Measurements from ENCODE around the gene MRNIP. TPM values are rescaled to one million over a fixed set of nuclear protein-coding genes. Genes with fewer than 3 reads are reported as not detected.

The MRNIP gene
- total and polyA plus RNA-seq, 10 donors, result 34.9 to 107 (median 49.4) TPM

DNA sequence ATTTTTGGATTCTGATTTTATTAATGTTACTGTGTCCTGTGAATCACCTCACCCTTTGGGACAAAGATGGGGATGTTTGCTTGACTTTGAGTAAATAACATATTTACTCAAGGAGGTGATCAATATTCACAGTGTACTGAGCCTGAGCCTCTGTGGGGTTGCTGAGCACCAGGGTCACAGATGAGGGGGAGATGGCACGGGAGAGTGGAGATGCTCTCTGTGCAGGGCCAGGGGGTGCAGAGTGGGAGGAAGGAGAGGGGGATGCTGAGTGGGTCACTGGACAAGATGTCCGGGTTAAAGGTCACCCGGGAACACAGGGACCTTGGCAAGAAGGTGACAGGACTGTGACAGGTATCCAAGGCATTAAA is 33.9 kb downstream of the MRNIP start:
- peak overlapping the region in 1 of 8 donors; percentile 95 for H3K4me3 ChIP-seq

DNA sequence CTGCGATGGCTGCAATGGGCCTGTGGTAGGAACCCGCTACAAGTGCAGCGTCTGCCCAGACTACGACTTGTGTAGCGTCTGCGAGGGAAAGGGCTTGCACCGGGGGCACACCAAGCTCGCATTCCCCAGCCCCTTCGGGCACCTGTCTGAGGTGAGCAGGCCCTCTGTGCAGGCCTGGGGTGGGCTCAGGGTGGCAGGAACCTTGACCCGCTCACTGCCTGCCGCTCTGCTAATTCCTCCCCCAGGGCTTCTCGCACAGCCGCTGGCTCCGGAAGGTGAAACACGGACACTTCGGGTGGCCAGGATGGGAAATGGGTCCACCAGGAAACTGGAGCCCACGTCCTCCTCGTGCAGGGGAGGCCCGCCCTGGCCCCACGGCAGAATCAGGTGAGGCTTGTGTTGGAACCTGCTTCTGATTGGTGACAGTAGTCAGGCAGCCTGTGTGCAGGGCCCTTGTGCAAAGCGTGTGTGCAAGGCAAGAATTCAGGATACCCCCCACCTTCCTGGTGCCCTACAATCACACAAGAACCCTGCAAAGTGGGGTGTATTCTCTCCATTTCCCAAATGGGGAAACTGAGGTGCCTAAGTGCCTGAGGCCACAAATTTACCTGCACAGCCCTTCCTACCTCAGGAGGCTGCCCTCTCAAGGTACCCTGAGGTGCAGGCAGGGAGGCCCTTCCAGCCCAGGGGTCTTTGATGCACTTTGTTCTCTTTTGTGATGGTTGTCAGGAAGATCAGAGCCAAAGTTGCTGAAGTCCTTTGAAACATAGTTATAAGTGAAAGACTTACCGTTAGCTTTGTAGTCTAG is 34.5 kb downstream of the MRNIP start:
- peak; percentile 78 for DNase-seq
- H3K9me3 ChIP-seq, result no peaks in the 10 kb centered on the region
- no peaks in the 10 kb centered on the region for H3K27me3 ChIP-seq (replicated peaks in 1 of 7)
- peaks cover 25 to 92% (median 71%) of the 10 kb centered on the region in 6 donors for H3K4me1 ChIP-seq
- 88 to 94% (median 89%) methylated on average over 13 to 22 of the region's 22 CpGs for WGBS, 5 donors
- peak overlapping the region in 2 of 8 donors; percentile 5 to 97 for H3K27ac ChIP-seq
- peaks cover 2 to 73% (median 64%) of the 10 kb centered on the region in 6 donors for H3K36me3 ChIP-seq
- intact Hi-C loops (cut with DNase I; ENCODE audit: low total_unique reads), result no loop called here
- TF ChIP-seq, protein P1, sequence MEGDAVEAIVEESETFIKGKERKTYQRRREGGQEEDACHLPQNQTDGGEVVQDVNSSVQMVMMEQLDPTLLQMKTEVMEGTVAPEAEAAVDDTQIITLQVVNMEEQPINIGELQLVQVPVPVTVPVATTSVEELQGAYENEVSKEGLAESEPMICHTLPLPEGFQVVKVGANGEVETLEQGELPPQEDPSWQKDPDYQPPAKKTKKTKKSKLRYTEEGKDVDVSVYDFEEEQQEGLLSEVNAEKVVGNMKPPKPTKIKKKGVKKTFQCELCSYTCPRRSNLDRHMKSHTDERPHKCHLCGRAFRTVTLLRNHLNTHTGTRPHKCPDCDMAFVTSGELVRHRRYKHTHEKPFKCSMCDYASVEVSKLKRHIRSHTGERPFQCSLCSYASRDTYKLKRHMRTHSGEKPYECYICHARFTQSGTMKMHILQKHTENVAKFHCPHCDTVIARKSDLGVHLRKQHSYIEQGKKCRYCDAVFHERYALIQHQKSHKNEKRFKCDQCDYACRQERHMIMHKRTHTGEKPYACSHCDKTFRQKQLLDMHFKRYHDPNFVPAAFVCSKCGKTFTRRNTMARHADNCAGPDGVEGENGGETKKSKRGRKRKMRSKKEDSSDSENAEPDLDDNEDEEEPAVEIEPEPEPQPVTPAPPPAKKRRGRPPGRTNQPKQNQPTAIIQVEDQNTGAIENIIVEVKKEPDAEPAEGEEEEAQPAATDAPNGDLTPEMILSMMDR (IDR thresholded peaks at IDR 0.05 in 8 of 11, conservative IDR thresholded peaks at IDR 0.05 in 3 of 11), result no peak
- TF ChIP-seq POLR2AphosphoS5 (IDR thresholded peaks at IDR 0.05), result peak; percentile 2 to 63 (median 37)
- no peak for TF ChIP-seq POLR2A (IDR thresholded peaks at IDR 0.05)
- peak overlapping the region in 2 of 8 donors; percentile 95 for H3K4me3 ChIP-seq

More for the DNA sequence above, 33.9 kb downstream of the MRNIP start:
- intact Hi-C loops (cut with DNase I; ENCODE audit: low total_unique reads), result no loop called here
- 70 to 84% (median 80%) methylated on average over 3 of the region's 3 CpGs for whole genome bisulfite sequencing, 5 donors
- Histone ChIP-seq H3K36me3 (peaks cover 3 to 79% (median 70%) of the 10 kb centered on the region in 6 donors), H3K27ac (peak overlapping the region in 1 of 8 donors; percentile 30), H3K4me1 (peaks cover 19 to 89% (median 65%) of the 10 kb centered on the region in 6 donors), H3K27me3 (replicated peaks in 1 of 7) (no peaks in the 10 kb centered on the region), H3K9me3 (no peaks in the 10 kb centered on the region)
- DNase-seq, result no peak
- TF ChIP-seq POLR2A (IDR thresholded peaks at IDR 0.05) (no peak), POLR2AphosphoS5 (IDR thresholded peaks at IDR 0.05) (no peak)
- TF ChIP-seq, protein P1 (IDR thresholded peaks at IDR 0.05 in 8 of 11, conservative IDR thresholded peaks at IDR 0.05 in 3 of 11), result no peak

GRCh38 chr5:179822444-179822990 is 36.1 kb downstream of the MRNIP start:
- Histone ChIP-seq H3K9me3 (no peaks in the 10 kb centered on the region), H3K36me3 (peaks cover 0 to 57% (median 49%) of the 10 kb centered on the region in 6 donors), H3K4me1 (peaks cover 41 to 92% (median 76%) of the 10 kb centered on the region in 6 donors), H3K27ac (peak overlapping the region in 6 of 8 donors; percentile 13 to 100 (median 98)), H3K4me3 (peak overlapping the region; percentile 89 to 97 (median 94)), H3K27me3 (replicated peaks in 1 of 7) (peaks cover 0 to 1% (median 0%) of the 10 kb centered on the region in 7 donors)
- 58 to 78% (median 72%) methylated on average over 8 of the region's 8 CpGs for whole genome bisulfite sequencing, 5 donors
- no peak for TF ChIP-seq POLR2A (IDR thresholded peaks at IDR 0.05)
- TF ChIP-seq POLR2AphosphoS5 (IDR thresholded peaks at IDR 0.05), result peak in 1 of 3 donors; percentile 51
- DNase-seq, result peak; percentile 76
- intact Hi-C loops (cut with DNase I; ENCODE audit: low total_unique reads), result no loop called here

- H3K36me3 ChIP-seq, result peaks cover 0 to 52% (median 45%) of the 10 kb centered on the region in 6 donors
- peak overlapping the region; percentile 89 to 97 (median 94) for H3K4me3 ChIP-seq
- H3K27ac ChIP-seq, result peak overlapping the region in 7 of 8 donors; percentile 97 to 100 (median 100)
- no peaks in the 10 kb centered on the region for H3K9me3 ChIP-seq
- TF ChIP-seq, protein P1 (IDR thresholded peaks at IDR 0.05 in 8 of 11, conservative IDR thresholded peaks at IDR 0.05 in 3 of 11), result no peak
- TF ChIP-seq POLR2A (IDR thresholded peaks at IDR 0.05) (no peak), POLR2AphosphoS5 (IDR thresholded peaks at IDR 0.05) (no peak)
- peaks cover 0 to 6% (median 0%) of the 10 kb centered on the region in 7 donors for H3K27me3 ChIP-seq (replicated peaks in 1 of 7)
- H3K4me1 ChIP-seq, result peaks cover 45 to 92% (median 77%) of the 10 kb centered on the region in 6 donors
- no peak for DNase-seq
- WGBS, 5 donors, result 46 to 72% (median 65%) methylated on average over 3 of the region's 3 CpGs
- intact Hi-C loops (cut with DNase I; ENCODE audit: low total_unique reads), result no loop called here
These were observed 36.6 kb downstream of the MRNIP start for GRCh38 chr5:179822059-179822432.
